Large intestine (tissue), 3 donors: ENCODE data around the gene LST1. TPM values are rescaled to one million over a fixed set of nuclear protein-coding genes. Genes with fewer than 3 reads are reported as not detected.
"Not testable (repeated sequence)": the region's sequence is repeated elsewhere in the genome, so short reads cannot be mapped to it uniquely, and the experiment has no call there.

Source experiments
- DNase-seq, 2 donors: peaks; one replicate each; pipeline versions ENCODE4 v3.0.0 to v3.0.0-alpha.2; 2013
- H3K27ac ChIP-seq: one replicate; pipeline ENCODE4 v1.5.1; 2013; ENCODE audit warnings: low read length
- H3K27me3 ChIP-seq: 2 replicates; pipeline ENCODE4 v1.6.1; 2013; ENCODE audit warnings: low read length; ENCODE audit not compliant: control insufficient read depth, insufficient read depth
- H3K36me3 ChIP-seq: 2 replicates; pipeline ENCODE4 v1.6.1; 2013; ENCODE audit warnings: low read length; ENCODE audit not compliant: control insufficient read depth, insufficient read depth
- H3K4me1 ChIP-seq: one replicate; pipeline ENCODE4 v1.6.1; 2013; ENCODE audit warnings: low read length; ENCODE audit not compliant: control insufficient read depth, insufficient read depth
- H3K4me3 ChIP-seq: one replicate; pipeline ENCODE4 v1.5.1; 2013; ENCODE audit warnings: low read length
- H3K9me3 ChIP-seq: one replicate; pipeline ENCODE4 v1.6.1; 2013; ENCODE audit warnings: mild to moderate bottlenecking, low read depth, low read length, moderate library complexity; ENCODE audit not compliant: control insufficient read depth
- WGBS: methylation state at CpG from one replicate; pipeline ENCODE4 v1.1.5; 2013; ENCODE audit warnings: low lambda C conversion rate; ENCODE audit not compliant: insufficient coverage; 5-methylcytosine and 5-hydroxymethylcytosine counted together
- polyA plus RNA-seq: library from polyadenylated mRNA; unstranded; fragments of 120-200 nt; gene quantifications from one replicate; pipeline ENCODE4 v1.2.1, GENCODE V29; 2013

LST1 gene
- polyA plus RNA-seq, 1 donor, result 19.8 TPM

- peak; percentile 96 to 97 for DNase-seq
- Histone ChIP-seq H3K27me3 (no peaks in the 10 kb centered on the region), H3K4me3 (peak within 1 kb of the TSS; percentile 50), H3K36me3 (peaks cover 14% of the 10 kb centered on the region), H3K4me1 (peaks cover 8% of the 10 kb centered on the region), H3K9me3 (peaks cover 3% of the 10 kb centered on the region), H3K27ac (peak within 1 kb of the TSS; percentile 77)
- WGBS, result 1% methylated on average over 7 of the region's 25 CpGs
Observed at GRCh38 chr6:31546958-31547726, 38.9 kb upstream of the LST1 start, which contains the start of gene NFKBIL1. Gene NFKBIL1 (plus strand): TSS chr6:31547608. CDS start chr6:31547695, 87 bp downstream.

- Histone ChIP-seq H3K9me3 (peaks cover 3% of the 10 kb centered on the region), H3K36me3 (peaks cover 16% of the 10 kb centered on the region), H3K4me1 (peaks cover 8% of the 10 kb centered on the region), H3K27ac (peak overlapping the region; percentile 34), H3K4me3 (peak overlapping the region; percentile 50), H3K27me3 (no peaks in the 10 kb centered on the region)
- no peak for DNase-seq
- no CpG with 5 or more reads among the region's 24 CpGs for WGBS
Observed at GRCh38 chr6:31547727-31548543, 38.1 kb upstream of the LST1 start.

GRCh38 chr6:31548544-31548873 lies 37.6 kb upstream of the LST1 start:
- DNase-seq, result no peak
- no peak overlapping the region for H3K27ac ChIP-seq
- H3K36me3 ChIP-seq, result peaks cover 20% of the 10 kb centered on the region
- peaks cover 8% of the 10 kb centered on the region for H3K4me1 ChIP-seq
- peaks cover 3% of the 10 kb centered on the region for H3K9me3 ChIP-seq
- H3K27me3 ChIP-seq, result no peaks in the 10 kb centered on the region
- no peak overlapping the region for H3K4me3 ChIP-seq
- WGBS, result no CpG with 5 or more reads among the region's 2 CpGs

- 80% methylated on average over 1 of the region's 5 CpGs for WGBS
- not testable (repeated sequence) for H3K4me1 ChIP-seq, H3K27me3 ChIP-seq, H3K27ac ChIP-seq, H3K4me3 ChIP-seq, DNase-seq, H3K9me3 ChIP-seq
- H3K36me3 ChIP-seq, result peaks cover 28% of the 10 kb centered on the region
Observed at GRCh38 chr6:31551371-31551770, 34.7 kb upstream of the LST1 start.

- H3K9me3 ChIP-seq, result no peaks in the 10 kb centered on the region
- no peak for DNase-seq
- H3K4me3 ChIP-seq, result no peak overlapping the region
- no peaks in the 10 kb centered on the region for H3K27me3 ChIP-seq
- H3K27ac ChIP-seq, result no peak overlapping the region
- no CpG with 5 or more reads among the region's 3 CpGs for WGBS
- H3K36me3 ChIP-seq, result peaks cover 49% of the 10 kb centered on the region
- H3K4me1 ChIP-seq, result peaks cover 2% of the 10 kb centered on the region
Observed at GRCh38 chr6:31556307-31556706, 29.8 kb upstream of the LST1 start.

- WGBS, result 100% methylated on average over 1 of the region's 24 CpGs
- no peak for DNase-seq
- H3K4me1 ChIP-seq, result peaks cover 2% of the 10 kb centered on the region
- H3K4me3 ChIP-seq, result no peak overlapping the region
- no peaks in the 10 kb centered on the region for H3K27me3 ChIP-seq
- no peaks in the 10 kb centered on the region for H3K9me3 ChIP-seq
- no peak overlapping the region for H3K27ac ChIP-seq
- peaks cover 46% of the 10 kb centered on the region for H3K36me3 ChIP-seq
Observed at GRCh38 chr6:31557443-31558317, 28.4 kb upstream of the LST1 start.

- Histone ChIP-seq H3K36me3 (peaks cover 43% of the 10 kb centered on the region), H3K4me3 (no peak overlapping the region), H3K4me1 (peaks cover 2% of the 10 kb centered on the region), H3K27ac (no peak overlapping the region), H3K27me3 (no peaks in the 10 kb centered on the region), H3K9me3 (no peaks in the 10 kb centered on the region)
- WGBS, result no CpG with 5 or more reads among the region's 8 CpGs
- no peak for DNase-seq
Observed at GRCh38 chr6:31558318-31558625, 27.8 kb upstream of the LST1 start.

- Histone ChIP-seq H3K27me3 (no peaks in the 10 kb centered on the region), H3K9me3 (no peaks in the 10 kb centered on the region), H3K4me3 (no peak overlapping the region), H3K4me1 (peaks cover 2% of the 10 kb centered on the region), H3K36me3 (peaks cover 41% of the 10 kb centered on the region), H3K27ac (no peak overlapping the region)
- 100% methylated on average over 1 of the region's 14 CpGs for WGBS
- DNase-seq, result no peak
Observed at GRCh38 chr6:31558631-31559500, 27.2 kb upstream of the LST1 start.

- H3K4me1 ChIP-seq, result peaks cover 2% of the 10 kb centered on the region
- no peaks in the 10 kb centered on the region for H3K27me3 ChIP-seq
- WGBS, result no CpG with 5 or more reads among the region's 4 CpGs
- no peak for DNase-seq
- H3K36me3 ChIP-seq, result peaks cover 39% of the 10 kb centered on the region
- H3K4me3 ChIP-seq, result no peak overlapping the region
- H3K9me3 ChIP-seq, result no peaks in the 10 kb centered on the region
- H3K27ac ChIP-seq, result no peak overlapping the region
Observed at GRCh38 chr6:31559606-31559957, 26.5 kb upstream of the LST1 start.
